Activated CD4-positive, alpha-beta T cell treated with anti-CD3 and anti-CD28 coated beads for 24 hours (primary cell): ENCODE measurements around the gene C22orf42.
"Not testable (repeated sequence)": the region's sequence is repeated elsewhere in the genome, so short reads cannot be mapped to it uniquely, and the experiment has no call there.

Experiments used
- DNase-seq, 2 donors: peaks; one replicate each; pipeline ENCODE4 v3.0.0-alpha.2; 2020; ENCODE audit warnings: low read depth in 2 of 2

C22orf42 gene

DNA sequence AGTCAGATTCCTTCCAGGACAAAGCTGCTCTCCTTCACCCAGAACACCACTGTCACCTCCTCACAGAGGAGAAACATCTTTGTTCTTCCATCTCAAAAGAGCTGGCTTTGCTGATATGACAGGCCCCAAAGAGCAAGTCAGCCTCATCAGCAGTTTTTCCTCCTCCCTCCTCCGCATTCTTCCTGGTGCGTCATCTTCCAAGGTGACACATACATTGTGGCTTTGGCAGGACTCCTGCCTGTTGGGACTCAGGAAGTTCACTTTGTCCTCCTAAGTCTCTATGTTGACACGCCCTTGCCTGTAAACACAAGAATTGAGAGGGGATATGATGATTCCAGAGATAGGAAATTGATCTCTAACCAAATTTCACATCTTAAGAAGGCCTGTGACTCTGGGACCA is 23.1 kb downstream of the C22orf42 start:
- not testable (repeated sequence) for DNase-seq

DNA sequence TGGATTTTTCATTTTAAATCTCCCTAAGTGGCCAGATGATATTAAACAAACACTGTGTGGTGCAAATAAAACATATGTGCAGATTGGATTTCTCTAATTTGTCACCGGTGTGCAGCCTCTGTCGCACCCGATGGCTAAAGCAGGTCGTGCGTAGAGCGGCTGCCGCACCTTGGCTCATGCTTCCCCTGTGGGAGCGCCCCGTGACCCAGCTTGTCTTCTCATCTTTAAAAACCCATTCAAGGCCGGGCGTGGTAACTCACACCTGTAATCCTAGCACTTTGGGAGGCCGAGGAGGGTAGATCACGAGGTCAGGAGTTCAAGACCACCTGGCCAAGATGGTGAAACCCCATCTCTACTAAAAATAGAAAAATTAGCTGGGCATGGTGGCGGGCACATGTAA is 24.3 kb downstream of the C22orf42 start:
- DNase-seq: not testable (repeated sequence)

DNA sequence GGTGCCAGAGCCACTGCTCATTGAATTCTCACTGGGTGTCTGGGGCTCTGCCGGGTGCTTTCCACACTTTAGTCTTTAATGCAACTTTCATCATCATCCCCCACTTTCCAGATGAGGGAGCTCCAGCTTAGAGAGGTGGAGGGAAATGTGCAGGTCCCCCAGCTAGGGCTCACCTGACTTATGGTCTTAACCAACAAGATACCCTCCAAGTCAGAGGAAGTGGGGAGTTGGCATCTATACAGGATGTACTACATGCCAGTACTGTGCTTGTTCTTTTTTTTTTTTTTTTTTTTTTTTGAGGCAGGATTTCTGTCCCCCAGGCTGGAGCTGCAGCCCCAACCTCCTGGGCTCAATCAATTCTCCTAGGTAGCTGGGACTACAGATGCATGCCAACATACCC is 26.3 kb downstream of the C22orf42 start:
- no peak for DNase-seq

GRCh38 chr22:32132126-32132525 is 27.0 kb downstream of the C22orf42 start:
- no peak for DNase-seq

DNA sequence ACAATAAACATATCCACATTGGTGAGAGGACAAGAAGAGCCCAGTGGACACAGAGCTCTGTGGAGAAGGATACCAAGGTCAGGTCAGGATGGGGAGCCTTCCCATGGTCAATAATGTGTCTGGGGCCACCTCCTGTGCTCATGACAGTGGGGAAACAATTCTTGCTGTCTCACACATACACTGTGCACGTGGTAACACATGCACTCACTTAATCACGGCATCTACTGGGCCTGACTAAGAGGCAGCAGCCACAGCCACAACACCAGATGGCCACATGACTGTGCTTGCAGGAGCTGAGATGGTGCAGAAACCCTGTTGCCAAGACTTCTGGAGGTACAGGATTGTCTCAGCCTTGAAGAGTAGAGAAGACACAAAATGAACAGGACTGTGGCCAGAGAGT is 28.6 kb downstream of the C22orf42 start:
- no peak for DNase-seq

DNA sequence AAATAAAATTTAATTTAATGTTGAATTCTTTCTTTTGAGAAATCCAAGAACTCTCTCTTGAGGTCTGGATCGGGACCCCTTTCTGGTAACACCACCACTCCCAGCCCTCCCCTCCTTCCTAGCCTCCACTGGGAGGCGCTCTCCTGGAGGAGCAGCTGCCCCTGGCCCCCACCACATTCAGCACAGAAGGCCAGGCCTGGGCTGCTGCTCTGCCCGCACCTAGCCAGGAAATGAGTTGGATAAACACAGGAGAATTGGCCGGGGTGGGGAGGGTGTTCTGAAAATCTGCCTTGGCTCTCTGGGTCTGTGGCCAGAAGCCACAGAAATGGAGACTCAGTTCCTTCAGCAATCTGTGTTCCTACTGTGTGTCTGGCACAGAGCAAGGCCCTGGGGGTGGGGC is 31.2 kb downstream of the C22orf42 start:
- DNase-seq: no peak

DNA sequence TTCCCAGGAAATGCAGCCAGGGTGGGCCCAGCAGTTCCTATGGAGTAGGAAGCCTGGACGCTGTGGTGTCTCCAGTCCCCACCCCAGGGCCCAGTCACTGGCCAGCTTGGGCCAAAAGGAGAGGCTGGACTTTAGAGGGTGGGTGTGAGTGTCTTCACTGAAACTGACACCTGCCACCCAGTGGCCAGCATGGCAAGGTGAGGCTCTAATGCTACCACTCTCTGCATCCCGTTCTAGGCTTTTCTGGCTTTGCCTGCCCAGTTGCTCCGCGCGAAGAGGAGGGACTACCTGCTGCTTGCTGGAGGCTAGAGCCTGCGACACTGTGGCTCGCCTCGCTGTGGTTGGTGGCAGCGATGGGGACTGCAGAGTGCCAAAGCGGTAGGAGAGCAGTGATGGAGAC is 35.4 kb downstream of the C22orf42 start:
- DNase-seq: no peak

DNA sequence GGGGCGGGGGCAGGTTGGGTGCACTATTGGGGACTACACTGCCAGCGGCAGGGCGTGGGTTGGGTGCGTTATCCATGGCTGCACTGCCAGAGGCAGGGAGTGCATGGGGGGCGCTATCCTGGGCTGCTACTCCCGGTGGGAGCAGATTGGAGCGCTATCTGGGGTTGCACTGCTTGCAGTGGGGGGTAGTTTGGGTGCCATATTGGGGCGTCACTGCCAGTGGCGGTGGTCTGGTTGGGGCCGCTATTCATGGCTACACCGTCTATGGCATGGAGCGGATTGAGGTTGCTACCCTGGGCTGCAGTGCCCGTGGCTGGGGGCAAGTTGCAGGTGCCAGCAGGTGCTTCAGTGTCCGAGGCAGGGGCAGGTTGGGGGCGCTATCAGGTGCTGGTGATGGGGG is 36.2 kb downstream of the C22orf42 start:
- no peak for DNase-seq

GRCh38 chr22:32120603-32121002 is 38.5 kb downstream of the C22orf42 start:
- no peak for DNase-seq

DNA sequence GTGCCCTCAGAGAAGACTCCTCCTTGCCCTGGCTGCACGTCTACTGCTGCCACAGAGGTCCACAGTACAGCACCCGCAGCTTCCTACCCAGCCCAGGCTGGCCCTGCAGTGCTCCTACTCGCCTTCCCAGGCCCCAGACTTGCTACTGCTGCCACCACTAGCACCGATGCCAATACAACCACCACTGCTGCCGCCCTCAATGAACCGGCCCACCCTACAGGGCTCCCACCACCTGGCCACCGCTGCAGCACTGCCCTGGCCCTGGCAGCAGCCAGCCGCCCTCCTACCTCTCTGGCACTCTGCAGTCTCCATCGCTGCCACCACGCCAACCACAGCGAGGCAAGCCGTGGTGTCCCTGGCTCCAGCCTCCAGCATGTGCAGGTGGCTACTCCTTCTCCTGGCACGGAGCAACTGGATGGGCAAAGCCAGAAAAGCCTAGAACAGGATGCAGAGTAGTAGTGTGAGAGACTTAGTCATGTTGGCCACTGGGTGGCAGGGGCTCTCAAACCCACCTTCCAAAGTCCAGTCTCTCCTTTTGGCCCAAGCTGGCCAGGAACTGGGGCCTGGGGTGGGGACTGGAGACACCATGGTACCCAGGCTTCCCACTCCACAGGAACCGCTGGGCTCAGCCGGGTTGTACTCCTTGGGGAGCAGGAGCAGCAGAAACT is 39.4 kb downstream of the C22orf42 start:
- DNase-seq: no peak

DNA sequence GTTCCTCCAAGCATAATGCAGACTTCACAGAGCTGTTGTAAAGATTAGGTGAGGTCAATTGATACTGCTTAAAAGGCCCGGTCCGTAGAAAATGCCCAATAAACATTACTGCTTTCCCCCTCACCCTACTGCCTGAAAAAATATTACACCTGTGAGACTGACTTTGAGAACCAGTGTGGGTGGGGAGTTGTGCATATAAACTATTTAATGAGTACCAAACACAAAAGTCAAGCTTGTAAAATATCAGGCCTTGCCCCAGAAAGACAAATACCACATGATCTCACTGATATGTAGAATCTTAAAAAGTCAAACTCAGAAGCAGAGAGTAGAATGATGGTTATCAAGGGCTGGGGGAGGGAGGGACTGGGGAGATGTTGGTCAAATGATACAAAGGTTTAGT is 46.7 kb downstream of the C22orf42 start:
- DNase-seq: no peak

- no peak for DNase-seq
Measured at GRCh38 chr22:32106930-32107329, 52.2 kb downstream of the C22orf42 start.

DNA sequence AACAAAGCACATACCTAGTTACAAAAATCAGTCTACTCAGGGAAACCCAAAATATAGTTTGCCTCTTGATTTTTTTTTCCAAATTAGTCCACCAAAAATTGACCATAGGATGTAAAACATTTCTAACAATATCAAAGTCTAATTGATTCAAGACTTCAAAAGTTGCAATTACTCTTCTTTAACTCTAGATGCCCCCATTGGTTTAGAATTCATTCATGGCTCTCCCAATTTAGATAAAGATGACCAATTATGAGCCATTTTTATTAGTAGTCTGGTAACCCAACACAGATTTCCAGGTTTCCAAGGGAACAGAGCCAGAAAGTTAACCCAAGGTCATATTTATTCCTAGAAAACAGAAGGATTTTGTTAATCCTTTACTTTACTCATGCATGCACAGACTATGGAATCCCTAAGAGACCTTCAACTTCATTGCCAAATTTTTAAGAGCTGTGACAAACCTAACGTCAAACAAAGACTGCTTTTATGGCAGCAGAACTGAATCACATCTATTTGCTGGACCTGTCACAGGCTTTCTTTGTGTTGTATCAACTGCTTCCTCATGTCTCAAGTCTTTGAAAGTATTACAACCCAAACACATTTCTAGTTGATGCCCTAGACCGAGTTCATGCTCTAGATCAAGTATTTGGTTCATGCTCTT is 55.3 kb downstream of the C22orf42 start:
- DNase-seq: no peak

GRCh38 chr22:32100711-32101110 is 58.4 kb downstream of the C22orf42 start:
- no peak for DNase-seq
